Ascending aorta (tissue), 2 donors: ENCODE measurements around the gene ABHD17C. TPM values are rescaled to one million over a fixed set of nuclear protein-coding genes. Genes with fewer than 3 reads are reported as not detected.
A peak's percentile ranks its signal among the peaks of the same experiment; 100 is the strongest.

Source experiments
- DNase-seq, 2 donors: peaks; one replicate each; pipeline ENCODE4 v3.0.0-alpha.2; 2019; ENCODE audit warnings: low spot score in 2 of 2
- H3K27ac ChIP-seq, 2 donors: fragments of 200-600 bp; sonication (generic); one replicate each; pipeline ENCODE4 v1.5.1; 2016 to 2017; ENCODE audit warnings: mild to moderate bottlenecking in 1 of 2
- H3K27me3 ChIP-seq: fragments of 200-600 bp; sonication (generic); one replicate; pipeline ENCODE4 v1.5.1; 2017
- H3K36me3 ChIP-seq, 2 donors: fragments of 200-600 bp; sonication (generic); one replicate each; pipeline ENCODE4 v1.5.1; 2016
- H3K4me1 ChIP-seq, 2 donors: fragments of 200-600 bp; sonication (generic); one replicate each; pipeline ENCODE4 v1.5.1; 2016 to 2017; ENCODE audit warnings: mild to moderate bottlenecking in 1 of 2
- H3K4me3 ChIP-seq, 2 donors: fragments of 200-600 bp; sonication (generic); one replicate each; pipeline ENCODE4 v1.5.1; 2016 to 2017; ENCODE audit warnings: mild to moderate bottlenecking in 1 of 2
- H3K9me3 ChIP-seq, 2 donors: fragments of 200-600 bp; sonication (generic); one replicate each; pipeline ENCODE4 v1.5.1; 2016
- CTCF ChIP-seq, 3 experiments: fragments of 200-600 bp in 2 of 3; fragments of 450-650 bp in 1 of 3; sonication (generic) in 2 of 3; IDR thresholded peaks; one replicate each; pipeline ENCODE4 v1.5.1; 2016 to 2019; ENCODE audit warnings: antibody characterized with exemption in 3 of 3, mild to moderate bottlenecking in 1 of 3, moderate library complexity in 1 of 3
- intact Hi-C: fragments of 100-400 bp; cut with DNase I; formaldehyde crosslinking; loops from one replicate; pipeline ENCODE4 v1.15.1; 2023
- total RNA-seq: library from RNA; depleted of rRNA; stranded (reverse); fragments of >200 nt; gene quantifications from one replicate; pipeline ENCODE4 v1.1.0, GENCODE V29; 2016

The ABHD17C gene
- total RNA-seq, 1 donor from 2014 or later: 0.96 TPM

- no peaks in the 10 kb centered on the region for H3K27me3 ChIP-seq
- no peak for TF ChIP-seq CTCF (IDR thresholded peaks at IDR 0.05)
- H3K4me3 ChIP-seq: no peak overlapping the region
- intact Hi-C loops: no loop called here
- H3K4me1 ChIP-seq: no peaks in the 10 kb centered on the region
- H3K27ac ChIP-seq: no peak overlapping the region
- H3K36me3 ChIP-seq: no peaks in the 10 kb centered on the region
- H3K9me3 ChIP-seq: no peaks in the 10 kb centered on the region
- DNase-seq: no peak
These were observed 103.8 kb downstream of the ABHD17C start for GRCh38 chr15:80798911-80799310.

- H3K27ac ChIP-seq: no peak overlapping the region
- no peaks in the 10 kb centered on the region for H3K27me3 ChIP-seq
- no peaks in the 10 kb centered on the region for H3K4me1 ChIP-seq
- no peak for TF ChIP-seq CTCF (IDR thresholded peaks at IDR 0.05)
- H3K36me3 ChIP-seq: no peaks in the 10 kb centered on the region
- DNase-seq: peak in 1 of 2 donors; percentile 25
- H3K9me3 ChIP-seq: no peaks in the 10 kb centered on the region
- H3K4me3 ChIP-seq: no peak overlapping the region
- intact Hi-C loops: no loop called here
These were observed 105.0 kb downstream of the ABHD17C start for GRCh38 chr15:80800067-80800466.

- Histone ChIP-seq H3K36me3 (no peaks in the 10 kb centered on the region), H3K27ac (no peak overlapping the region), H3K9me3 (no peaks in the 10 kb centered on the region), H3K4me1 (no peaks in the 10 kb centered on the region), H3K27me3 (no peaks in the 10 kb centered on the region), H3K4me3 (no peak overlapping the region)
- no peak for TF ChIP-seq CTCF (IDR thresholded peaks at IDR 0.05)
- DNase-seq: no peak
- intact Hi-C loops: no loop called here
These were observed 107.0 kb downstream of the ABHD17C start for GRCh38 chr15:80801891-80802680.

GRCh38 chr15:80803580-80804525 lies 108.7 kb downstream of the ABHD17C start:
- intact Hi-C loops: no loop called here
- DNase-seq: peak in 1 of 2 donors; percentile 2
- H3K27ac ChIP-seq: no peak overlapping the region
- no peaks in the 10 kb centered on the region for H3K4me1 ChIP-seq
- H3K4me3 ChIP-seq: no peak overlapping the region
- no peaks in the 10 kb centered on the region for H3K9me3 ChIP-seq
- H3K36me3 ChIP-seq: no peaks in the 10 kb centered on the region
- TF ChIP-seq CTCF (IDR thresholded peaks at IDR 0.05): no peak
- no peaks in the 10 kb centered on the region for H3K27me3 ChIP-seq

- Histone ChIP-seq H3K4me1 (no peaks in the 10 kb centered on the region), H3K36me3 (no peaks in the 10 kb centered on the region), H3K9me3 (no peaks in the 10 kb centered on the region), H3K27ac (no peak overlapping the region), H3K27me3 (no peaks in the 10 kb centered on the region), H3K4me3 (no peak overlapping the region)
- no peak for DNase-seq
- intact Hi-C loops: no loop called here
- no peak for TF ChIP-seq CTCF (IDR thresholded peaks at IDR 0.05)
These were observed 109.9 kb downstream of the ABHD17C start for GRCh38 chr15:80804970-80805495.

Other genes with a start within 250 kb of the ABHD17C start
- not detected for gene CEMIP, start 84.1 kb downstream of the ABHD17C start, total RNA-seq